Stimulated activated naive CD8-positive, alpha-beta T cell treated with anti-CD3 and anti-CD28 coated beads, Interleukin-15, amount 100 ng/mL, for 72 hours (primary cell): Measurements from ENCODE around the gene DOK1.

Experiments used
- ATAC-seq: fragments of 150-1000 bp; cut with Tn5 transposase; 2 replicates; pipeline ENCODE4 v1.10.0; 2021; ENCODE audit warnings: mild to moderate bottlenecking, moderate library complexity
- DNase-seq, 2 donors: peaks; one replicate each; pipeline ENCODE4 v3.0.0; 2021 to 2022
- H3K27ac Mint-ChIP-seq, 2 donors: one replicate each; pipeline ENCODE4 v1.8.0; 2022; ENCODE audit warnings: mild to moderate bottlenecking in 2 of 2, mixed read lengths in 2 of 2, moderate library complexity in 2 of 2
- H3K27me3 Mint-ChIP-seq: one replicate; pipeline ENCODE4 v1.8.0; 2022; ENCODE audit warnings: mixed read lengths
- H3K4me1 Mint-ChIP-seq: one replicate; pipeline ENCODE4 v1.8.0; 2022; ENCODE audit warnings: mild to moderate bottlenecking, mixed read lengths
- H3K4me3 Mint-ChIP-seq, 2 donors: one replicate each; pipeline ENCODE4 v1.8.0; 2022; ENCODE audit warnings: mild to moderate bottlenecking in 2 of 2, mixed read lengths in 2 of 2, moderate library complexity in 1 of 2
- H3K9me3 Mint-ChIP-seq, 2 donors: one replicate each; pipeline ENCODE4 v1.8.0; 2022; ENCODE audit warnings: mixed read lengths in 2 of 2

Gene DOK1

DNA sequence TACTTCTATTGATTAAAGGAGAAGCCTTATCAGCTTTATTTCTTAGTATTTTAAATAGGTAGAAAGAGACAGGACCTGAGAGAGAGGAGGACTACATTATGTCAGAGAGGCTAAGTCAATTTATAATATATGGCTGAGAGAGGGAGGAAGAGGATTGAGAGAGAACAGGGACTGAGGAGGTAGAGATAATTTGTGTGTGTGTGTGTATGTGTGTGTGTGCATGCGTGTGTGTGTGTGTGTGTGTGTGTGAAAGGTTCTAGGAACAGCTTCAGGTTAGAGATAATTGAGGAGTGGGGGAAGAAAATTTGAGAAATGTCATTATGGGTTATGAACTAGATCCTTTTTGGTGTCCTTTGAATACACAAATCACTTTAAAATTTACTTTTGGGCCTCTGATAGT lies 15.2 kb downstream of the DOK1 start:
- no peak for ATAC-seq
- Mint-ChIP-seq H3K4me1 (peaks cover 44% of the 10 kb centered on the region), H3K27me3 (no peaks in the 10 kb centered on the region), H3K27ac (no peak overlapping the region), H3K4me3 (no peak overlapping the region), H3K9me3 (peaks cover 3 to 4% of the 10 kb centered on the region in 2 donors)
- no peak for DNase-seq

DNA sequence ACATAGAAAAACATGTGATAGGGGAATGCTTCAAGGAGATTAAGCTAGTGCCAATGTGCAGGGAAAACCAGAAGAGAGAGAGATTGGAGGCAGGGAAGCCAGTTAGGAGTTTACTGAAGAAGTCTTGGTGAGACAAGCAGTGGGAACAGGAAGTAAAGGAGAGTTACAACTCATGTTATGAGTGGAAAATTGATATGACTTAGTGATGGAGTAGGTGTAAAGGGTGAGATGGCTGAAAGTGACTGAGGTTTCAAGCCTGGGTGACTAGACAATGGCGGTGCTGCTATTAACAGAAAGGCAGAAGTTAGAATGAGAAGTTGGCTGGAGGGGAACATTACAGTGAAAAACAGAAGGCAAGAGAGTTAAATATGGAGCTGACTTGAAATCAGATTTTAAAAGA lies 16.5 kb downstream of the DOK1 start:
- peaks cover under 1% of the 10 kb centered on the region for H3K27me3 Mint-ChIP-seq
- peaks cover 40% of the 10 kb centered on the region for H3K4me1 Mint-ChIP-seq
- ATAC-seq (peak; percentile 84), DNase-seq (no peak)
- H3K27ac Mint-ChIP-seq = no peak overlapping the region
- H3K9me3 Mint-ChIP-seq = peaks cover 5 to 7% of the 10 kb centered on the region in 2 donors
- H3K4me3 Mint-ChIP-seq = no peak overlapping the region

DNA sequence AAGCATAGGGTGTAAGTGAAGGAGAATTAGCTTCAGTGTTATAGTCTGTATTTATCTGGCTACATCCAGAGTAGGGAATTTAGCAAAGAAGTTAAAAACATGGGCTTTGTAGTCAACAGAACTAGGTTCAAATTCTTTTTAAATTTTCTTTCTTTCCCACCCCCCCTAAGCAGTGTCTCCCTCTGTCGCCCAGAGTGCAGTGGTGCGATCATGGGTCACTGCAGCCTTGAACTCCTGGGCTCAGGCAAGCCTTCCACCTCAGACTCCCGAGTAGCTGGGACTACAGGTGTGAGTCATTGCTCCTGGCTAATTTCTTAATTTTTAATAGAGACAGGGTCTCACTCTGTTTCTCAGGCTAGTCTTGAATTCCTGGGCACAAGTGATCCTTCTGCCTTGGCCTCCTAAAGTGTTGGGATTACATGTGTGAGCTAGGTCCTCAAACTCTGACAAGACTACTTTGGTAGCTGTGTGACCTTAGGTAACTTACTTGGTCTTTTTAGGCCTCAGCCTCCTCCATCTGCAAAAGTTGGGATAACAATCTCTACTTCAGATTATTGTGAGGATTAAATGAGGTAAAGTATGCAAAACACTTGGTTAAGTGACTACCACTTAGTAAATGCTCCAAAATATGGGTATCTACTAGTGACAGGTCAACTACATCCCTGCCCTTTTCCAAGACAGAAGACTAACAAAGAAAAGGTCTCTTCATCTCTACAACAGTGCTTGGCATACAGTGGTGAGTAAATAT lies 17.8 kb downstream of the DOK1 start:
- DNase-seq (no peak), ATAC-seq (no peak)
- H3K27me3 Mint-ChIP-seq = peaks cover 9% of the 10 kb centered on the region
- peaks cover 5 to 7% of the 10 kb centered on the region in 2 donors for H3K9me3 Mint-ChIP-seq
- no peak overlapping the region for H3K4me3 Mint-ChIP-seq
- H3K4me1 Mint-ChIP-seq = peaks cover 42% of the 10 kb centered on the region
- no peak overlapping the region for H3K27ac Mint-ChIP-seq

DNA sequence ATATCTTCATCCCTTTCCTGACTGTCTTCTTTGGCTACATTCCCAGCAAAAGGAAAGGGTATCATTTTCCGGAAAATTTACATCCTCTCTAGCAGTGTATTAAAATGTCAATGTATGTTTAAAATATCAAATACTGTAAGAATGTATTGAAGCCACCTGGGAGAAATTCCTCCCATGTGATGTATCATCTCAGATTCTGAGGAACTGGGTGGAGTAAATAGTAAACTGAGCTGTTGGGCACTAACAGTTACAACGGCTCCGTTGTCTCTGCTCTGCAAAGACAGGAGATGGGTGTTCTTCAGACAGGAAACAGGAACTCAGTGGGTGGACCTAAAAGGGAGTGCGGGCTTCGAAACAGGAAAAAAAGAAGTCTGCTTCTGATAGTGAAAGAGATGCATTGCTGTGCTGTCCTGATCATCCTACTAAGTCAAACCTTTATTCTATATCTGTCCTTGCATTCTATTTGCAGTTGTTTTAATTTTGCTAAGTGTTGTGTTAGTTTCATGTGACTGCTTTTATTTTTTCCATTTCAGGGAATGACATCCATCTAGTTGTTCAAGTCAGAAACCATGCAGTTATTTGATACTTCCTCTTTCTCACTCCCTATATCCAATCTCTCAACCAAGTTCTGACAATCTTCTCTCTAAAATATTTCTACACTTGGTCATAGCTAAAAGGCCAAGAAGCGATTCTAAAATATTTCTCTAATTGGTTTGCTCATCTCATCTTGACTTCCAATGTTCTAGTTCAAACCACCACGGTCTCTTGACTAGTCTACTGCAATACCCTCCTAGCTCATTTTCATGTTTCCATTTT lies 19.4 kb downstream of the DOK1 start:
- peaks cover 37% of the 10 kb centered on the region for H3K4me1 Mint-ChIP-seq
- H3K4me3 Mint-ChIP-seq = peak overlapping the region; percentile 37 to 40
- H3K9me3 Mint-ChIP-seq = peaks cover 5 to 7% of the 10 kb centered on the region in 2 donors
- peak overlapping the region; percentile 28 to 53 for H3K27ac Mint-ChIP-seq
- peak; percentile 68 for ATAC-seq
- H3K27me3 Mint-ChIP-seq = peaks cover 9% of the 10 kb centered on the region
- no peak for DNase-seq

DNA sequence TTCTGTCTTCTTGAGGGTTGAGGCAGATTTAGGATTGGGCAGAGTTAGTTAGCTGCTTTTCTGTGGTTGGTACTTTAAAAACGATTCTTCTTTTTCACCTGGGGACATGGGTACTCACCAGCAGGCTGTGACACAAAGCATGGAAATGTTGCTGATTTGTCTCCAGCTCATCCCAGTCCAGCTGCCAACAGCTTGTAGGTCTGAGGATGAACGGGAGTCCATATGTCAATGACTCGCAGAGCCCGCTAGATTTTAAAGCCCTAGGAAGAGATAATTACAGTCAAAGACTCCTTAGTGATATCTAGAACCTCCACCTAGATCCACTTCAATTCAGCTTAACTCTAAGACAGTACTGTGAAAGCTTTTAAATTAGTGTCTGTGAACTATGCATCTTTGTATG lies 20.8 kb downstream of the DOK1 start:
- DNase-seq (no peak), ATAC-seq (no peak)
- Mint-ChIP-seq H3K4me3 (no peak overlapping the region), H3K9me3 (peaks cover 5 to 7% of the 10 kb centered on the region in 2 donors), H3K4me1 (peaks cover 31% of the 10 kb centered on the region), H3K27me3 (peaks cover 9% of the 10 kb centered on the region), H3K27ac (no peak overlapping the region)

DNA sequence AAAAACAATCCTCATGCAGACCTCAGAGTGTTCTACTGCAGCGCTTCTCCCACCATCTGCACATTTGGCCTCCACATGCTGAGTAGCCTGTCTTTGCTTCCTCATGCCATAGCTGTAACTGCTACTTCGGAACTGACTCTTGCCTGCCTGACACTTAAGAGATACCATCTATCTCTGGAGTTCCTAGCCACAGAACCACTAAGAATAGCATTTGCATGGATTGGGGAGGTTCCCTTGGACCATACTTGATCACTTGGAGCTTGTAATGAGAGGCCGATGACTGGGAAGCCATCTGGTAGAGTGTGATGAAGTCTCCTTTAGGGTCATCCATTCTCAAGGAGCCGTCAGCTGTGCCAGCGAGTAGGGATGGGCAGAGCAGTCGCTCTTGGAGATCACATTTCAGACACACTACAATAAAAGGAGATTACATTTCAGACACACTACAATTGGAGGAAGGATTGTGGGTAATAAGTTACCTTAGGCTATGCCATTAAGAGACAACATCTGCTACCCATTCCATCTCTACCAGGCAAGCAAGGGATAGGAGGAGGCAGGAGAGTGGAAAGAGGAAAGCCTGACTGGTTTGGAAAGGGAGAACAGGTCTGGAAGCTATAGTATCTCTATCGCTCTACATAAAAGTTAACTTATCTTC lies 21.8 kb downstream of the DOK1 start:
- H3K9me3 Mint-ChIP-seq = peaks cover 5 to 7% of the 10 kb centered on the region in 2 donors
- H3K27ac Mint-ChIP-seq = peak overlapping the region in 1 of 2 donors; percentile 71
- peaks cover 9% of the 10 kb centered on the region for H3K27me3 Mint-ChIP-seq
- H3K4me3 Mint-ChIP-seq = no peak overlapping the region
- peaks cover 31% of the 10 kb centered on the region for H3K4me1 Mint-ChIP-seq
- DNase-seq (no peak), ATAC-seq (no peak)

DNA sequence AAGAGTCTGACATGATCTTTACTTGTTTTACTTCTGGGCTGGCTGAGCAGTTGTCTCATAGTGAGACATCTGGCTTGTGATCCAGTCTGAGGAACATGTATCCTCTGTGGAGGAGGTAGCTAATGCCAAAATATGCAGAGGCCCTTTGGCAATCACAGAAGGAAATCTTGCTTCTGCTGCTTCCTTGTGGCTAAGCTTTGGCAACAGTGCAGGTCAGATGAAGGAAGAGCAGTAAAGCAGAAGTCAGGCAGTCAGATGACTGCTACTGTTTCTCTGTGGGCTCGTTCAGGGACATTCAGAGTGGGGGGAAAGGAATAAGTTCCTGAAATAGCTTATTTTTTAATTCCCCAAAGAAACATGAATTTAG lies 22.3 kb downstream of the DOK1 start:
- ATAC-seq (no peak), DNase-seq (no peak)
- H3K27me3 Mint-ChIP-seq = peaks cover 9% of the 10 kb centered on the region
- H3K4me1 Mint-ChIP-seq = peaks cover 31% of the 10 kb centered on the region
- no peak overlapping the region for H3K27ac Mint-ChIP-seq
- H3K9me3 Mint-ChIP-seq = peaks cover 5 to 7% of the 10 kb centered on the region in 2 donors
- H3K4me3 Mint-ChIP-seq = no peak overlapping the region

DNA sequence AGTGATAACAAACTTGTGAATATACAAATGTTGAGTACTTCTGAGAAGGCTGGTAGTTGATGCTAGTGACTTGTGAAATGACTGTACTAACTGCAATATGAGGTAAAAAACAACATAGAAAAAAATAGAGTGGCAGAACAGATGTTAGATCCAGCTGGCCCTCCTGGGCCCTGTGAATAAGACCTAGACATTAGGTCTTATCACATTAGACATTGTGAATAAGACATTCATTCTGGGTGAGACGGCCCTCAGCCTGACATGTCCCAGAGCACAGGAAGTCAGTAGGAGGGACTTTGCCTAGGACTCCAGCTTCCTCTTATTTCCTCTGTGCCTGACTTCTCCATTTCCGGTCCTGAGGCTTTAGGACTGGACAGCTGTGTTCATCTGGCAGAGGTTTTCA lies 22.9 kb downstream of the DOK1 start:
- Mint-ChIP-seq H3K4me1 (peaks cover 31% of the 10 kb centered on the region), H3K9me3 (peaks cover 5 to 7% of the 10 kb centered on the region in 2 donors), H3K27ac (no peak overlapping the region), H3K27me3 (peaks cover 9% of the 10 kb centered on the region), H3K4me3 (no peak overlapping the region)
- peak; percentile 53 for ATAC-seq
- DNase-seq = no peak

DNA sequence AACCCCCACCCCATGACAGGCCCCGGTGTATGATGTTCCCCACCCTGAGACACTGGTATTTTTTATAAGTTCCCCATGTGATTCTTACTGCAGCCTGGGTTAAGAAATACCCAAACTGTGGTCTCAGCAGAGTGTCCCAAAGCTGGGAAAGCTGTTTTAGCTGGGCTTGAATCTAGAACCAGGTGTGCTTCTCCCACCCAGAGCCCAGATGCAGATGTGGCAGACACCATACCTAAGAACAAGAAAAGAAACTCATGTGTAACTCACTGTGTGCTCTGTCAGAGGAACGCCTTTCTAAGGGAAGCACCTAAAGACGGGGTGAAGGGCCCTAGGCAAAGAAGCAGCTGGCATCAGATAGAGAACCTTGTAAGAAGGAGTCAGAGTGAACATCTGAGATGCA lies 23.9 kb downstream of the DOK1 start:
- no peak for ATAC-seq
- no peak for DNase-seq
- H3K27me3 Mint-ChIP-seq = peaks cover 9% of the 10 kb centered on the region
- H3K9me3 Mint-ChIP-seq = peaks cover 5 to 7% of the 10 kb centered on the region in 2 donors
- H3K4me1 Mint-ChIP-seq = peaks cover 31% of the 10 kb centered on the region
- no peak overlapping the region for H3K4me3 Mint-ChIP-seq
- H3K27ac Mint-ChIP-seq = no peak overlapping the region

DNA sequence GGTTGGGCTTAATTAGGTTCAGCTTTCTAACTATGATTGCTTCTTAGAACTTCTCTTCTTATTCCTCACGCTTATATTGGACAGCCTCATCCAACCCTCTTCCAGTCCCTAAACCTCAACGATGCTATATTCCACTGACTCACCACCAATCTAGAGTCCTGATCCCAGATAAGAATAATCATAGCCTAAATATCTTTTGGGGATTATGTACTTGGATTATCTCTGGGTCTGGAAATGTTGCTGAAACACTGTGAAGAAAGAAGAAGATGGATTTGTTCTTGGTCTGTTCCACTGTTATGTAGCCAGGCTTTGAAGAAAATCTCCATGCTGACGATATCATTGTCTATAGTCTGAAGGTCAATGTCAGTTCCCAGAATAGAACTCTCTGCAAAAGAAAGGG lies 26.9 kb downstream of the DOK1 start:
- H3K4me3 Mint-ChIP-seq = no peak overlapping the region
- ATAC-seq = no peak
- no peak for DNase-seq
- no peak overlapping the region for H3K27ac Mint-ChIP-seq
- H3K4me1 Mint-ChIP-seq = peaks cover 38% of the 10 kb centered on the region
- H3K9me3 Mint-ChIP-seq = no peaks in the 10 kb centered on the region
- peaks cover 5% of the 10 kb centered on the region for H3K27me3 Mint-ChIP-seq

DNA sequence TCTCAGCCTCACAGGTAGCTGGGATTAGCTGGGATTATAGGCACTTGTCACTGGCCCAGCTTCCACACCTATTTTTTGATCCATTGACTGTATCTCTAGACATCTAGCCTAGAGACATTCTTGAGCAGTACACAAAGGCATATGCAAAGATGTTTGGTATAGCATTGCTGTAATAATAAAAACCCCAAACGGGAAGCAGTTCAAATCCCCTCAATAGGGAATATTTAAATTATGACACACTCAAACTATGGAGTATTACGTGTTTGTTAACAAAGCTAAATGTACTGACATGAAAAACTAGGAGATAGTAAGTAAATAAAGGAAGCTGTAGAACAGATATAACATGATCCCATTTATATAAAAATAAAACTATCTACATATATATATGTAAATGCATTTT lies 27.7 kb downstream of the DOK1 start:
- H3K4me3 Mint-ChIP-seq = no peak overlapping the region

DNA sequence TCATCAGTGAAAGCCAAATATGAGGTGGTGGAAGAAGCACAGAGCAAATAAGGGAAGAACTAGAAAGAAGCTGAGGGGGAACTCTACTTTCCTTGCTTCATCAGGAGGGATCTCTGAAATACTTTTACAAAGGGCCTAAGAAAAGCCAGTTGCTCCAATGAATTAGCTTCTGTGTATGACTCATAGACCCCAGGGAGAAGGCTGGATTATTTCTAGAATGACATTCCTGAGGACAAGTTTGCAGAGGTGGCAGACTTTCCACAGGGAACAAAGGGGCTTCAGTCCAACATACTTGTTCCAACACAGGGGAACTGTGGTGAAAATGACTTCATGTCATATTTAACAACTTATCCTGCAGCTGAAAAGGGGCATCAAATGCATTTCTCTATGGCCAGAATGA lies 29.0 kb downstream of the DOK1 start:
- H3K27ac Mint-ChIP-seq = no peak overlapping the region
- ATAC-seq = no peak

More for the DNA sequence above, 27.7 kb downstream of the DOK1 start:
- no peak for ATAC-seq
- Mint-ChIP-seq H3K27ac (no peak overlapping the region), H3K4me1 (peaks cover 31% of the 10 kb centered on the region), H3K9me3 (no peaks in the 10 kb centered on the region), H3K27me3 (no peaks in the 10 kb centered on the region)
- no peak for DNase-seq

DNA sequence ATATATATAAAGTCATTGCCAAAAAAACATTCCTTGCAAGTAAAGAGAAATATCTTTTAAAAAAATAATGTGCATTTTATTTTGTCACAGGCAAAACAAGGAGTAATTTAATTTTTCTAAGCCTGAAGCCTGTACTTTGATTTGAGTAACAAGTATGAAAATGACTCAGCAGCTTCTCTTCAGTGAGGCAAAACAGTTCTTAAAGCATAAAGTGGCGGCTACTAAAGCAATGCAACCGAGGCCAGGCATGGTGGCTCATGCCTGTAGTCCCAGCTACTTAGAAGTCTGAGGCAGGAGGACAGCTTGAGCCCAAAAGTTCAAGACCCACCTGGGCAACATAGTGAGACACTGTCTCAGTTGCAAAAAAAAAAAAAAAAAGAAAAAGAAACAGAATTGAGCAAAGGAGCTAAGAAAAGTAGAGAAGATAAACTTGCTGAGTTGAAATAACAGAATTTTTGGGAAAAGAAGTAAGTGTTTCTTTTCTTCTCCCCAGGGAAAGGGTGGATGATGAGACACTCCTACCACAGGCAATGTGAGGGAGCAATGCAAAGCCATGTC lies 29.6 kb downstream of the DOK1 start:
- H3K27ac Mint-ChIP-seq = peak overlapping the region in 1 of 2 donors; percentile 95
- no peaks in the 10 kb centered on the region for H3K27me3 Mint-ChIP-seq
- no peaks in the 10 kb centered on the region for H3K9me3 Mint-ChIP-seq
- H3K4me1 Mint-ChIP-seq = peaks cover 29% of the 10 kb centered on the region
- ATAC-seq (peak; percentile 53), DNase-seq (peak in 1 of 2 donors; percentile 34)
- peak overlapping the region; percentile 28 to 56 for H3K4me3 Mint-ChIP-seq

More for the DNA sequence above, 29.0 kb downstream of the DOK1 start:
- DNase-seq = no peak
- Mint-ChIP-seq H3K27me3 (no peaks in the 10 kb centered on the region), H3K4me3 (no peak overlapping the region), H3K9me3 (no peaks in the 10 kb centered on the region), H3K4me1 (peaks cover 29% of the 10 kb centered on the region)

DNA sequence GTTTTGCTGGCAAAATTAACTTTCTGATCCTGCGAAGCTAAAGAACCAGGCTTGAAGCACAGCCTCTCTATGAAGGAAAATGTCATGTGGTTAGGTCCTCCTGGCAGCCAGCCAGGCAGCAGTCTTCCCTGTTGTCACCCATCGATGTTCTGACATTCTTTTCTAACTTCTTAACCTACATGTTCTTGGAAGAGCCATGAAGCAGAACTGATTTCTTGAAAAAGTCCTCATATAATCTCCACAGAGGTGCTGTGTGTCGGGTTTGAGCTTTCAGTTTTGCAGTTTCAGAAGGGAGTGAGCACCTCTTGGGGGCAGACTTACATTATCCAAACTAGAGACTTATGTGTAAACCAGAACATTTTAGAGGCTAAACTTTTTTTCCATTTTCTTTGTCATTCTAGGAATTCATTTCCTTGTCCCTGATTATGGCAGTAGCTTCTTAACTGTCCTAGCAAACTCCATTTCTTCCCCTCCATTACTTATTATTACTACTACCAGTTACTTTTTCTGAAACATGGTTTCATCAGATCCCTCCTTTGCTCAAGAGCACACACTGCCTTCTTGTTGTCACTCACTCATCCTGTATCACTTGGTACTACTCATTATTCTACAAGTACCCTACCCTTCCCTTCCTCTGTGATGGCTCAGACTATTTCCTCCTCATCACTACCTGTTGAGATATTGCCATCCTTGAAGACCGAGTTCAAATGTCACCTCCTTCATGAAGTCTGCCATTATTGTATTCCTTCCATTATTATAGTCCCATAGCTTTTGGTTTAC lies 31.1 kb downstream of the DOK1 start:
- H3K27me3 Mint-ChIP-seq = no peaks in the 10 kb centered on the region
- peak overlapping the region; percentile 24 to 69 for H3K27ac Mint-ChIP-seq
- peak; percentile 79 for ATAC-seq
- no peaks in the 10 kb centered on the region for H3K9me3 Mint-ChIP-seq
- H3K4me3 Mint-ChIP-seq = peak overlapping the region; percentile 57 to 65
- DNase-seq = peak in 1 of 2 donors; percentile 25
- H3K4me1 Mint-ChIP-seq = peaks cover 29% of the 10 kb centered on the region
